Kidney glomerular epithelial cell (primary cell): ENCODE data around the gene ESYT1.

Experiments used
- DNase-seq: peaks from one replicate; lab custom pipeline; 2025; lab: John Stamatoyannopoulos, UW

The ESYT1 gene

DNA sequence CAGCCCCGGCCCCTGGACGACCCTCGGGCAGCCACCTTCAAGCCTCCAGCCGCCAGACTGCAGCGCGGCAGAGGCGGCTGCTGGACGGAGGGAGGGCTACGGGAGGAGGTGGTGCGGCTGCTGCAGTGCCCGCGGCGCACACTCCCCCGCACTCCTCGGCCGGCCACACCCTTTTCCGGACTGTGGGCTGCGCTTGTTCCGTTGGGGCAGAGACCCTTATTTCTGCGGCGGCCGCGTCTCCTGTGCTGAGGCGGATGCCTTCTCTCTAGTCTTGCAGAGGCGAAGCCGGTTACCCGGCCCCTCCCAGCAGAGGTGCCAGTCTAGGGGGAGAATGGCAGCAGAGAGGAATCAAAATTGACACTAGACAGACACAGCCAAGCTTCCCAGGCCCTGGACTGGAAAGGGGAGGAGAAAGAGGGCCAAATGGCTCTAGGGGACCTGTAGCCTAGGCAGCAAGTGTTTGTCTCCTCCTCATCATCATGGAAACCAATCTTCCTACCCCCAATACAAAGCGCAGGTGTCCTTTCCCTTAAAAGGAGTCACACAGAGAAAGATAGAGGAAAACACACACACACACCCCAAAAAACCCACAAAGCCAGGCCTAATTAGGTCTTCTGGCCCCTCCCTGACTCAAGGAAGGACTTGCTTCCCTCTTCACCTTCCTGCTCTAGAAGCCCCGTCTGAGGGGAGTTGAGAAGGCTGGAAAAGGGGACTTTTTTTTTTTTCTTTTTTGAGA, 1.3 kb downstream of the ESYT1 start:
- peak; percentile 66 for DNase-seq

DNA sequence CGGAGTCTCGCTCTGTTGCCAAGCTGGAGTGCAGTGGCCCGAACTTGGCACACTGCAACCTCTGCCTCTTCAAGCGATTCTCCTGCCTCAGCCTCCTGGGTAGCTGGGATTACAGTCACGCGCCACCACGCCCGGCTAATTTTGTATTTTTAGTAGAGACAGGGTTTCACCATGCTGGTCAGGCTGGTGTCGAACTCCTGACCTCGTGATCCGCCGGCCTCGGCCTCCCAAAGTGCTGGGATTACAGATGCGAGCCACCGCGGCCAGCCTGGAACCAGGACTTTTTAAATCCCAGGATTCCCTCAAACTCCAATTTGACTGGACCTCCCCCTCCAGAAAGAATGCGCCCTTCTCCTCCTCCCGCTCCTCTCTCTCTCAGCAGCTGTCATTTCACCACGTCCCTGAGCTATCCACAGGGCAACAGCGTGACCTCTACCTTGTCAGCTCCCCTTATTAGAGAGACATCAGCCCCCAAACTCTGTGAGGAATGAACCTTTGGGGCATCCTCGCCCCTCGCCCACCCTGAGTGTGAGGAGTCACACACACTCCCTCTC, 2.0 kb downstream of the ESYT1 start:
- DNase-seq = no peak

- no peak for DNase-seq
Observed at GRCh38 chr12:56130876-56131275, 2.8 kb downstream of the ESYT1 start.

DNA sequence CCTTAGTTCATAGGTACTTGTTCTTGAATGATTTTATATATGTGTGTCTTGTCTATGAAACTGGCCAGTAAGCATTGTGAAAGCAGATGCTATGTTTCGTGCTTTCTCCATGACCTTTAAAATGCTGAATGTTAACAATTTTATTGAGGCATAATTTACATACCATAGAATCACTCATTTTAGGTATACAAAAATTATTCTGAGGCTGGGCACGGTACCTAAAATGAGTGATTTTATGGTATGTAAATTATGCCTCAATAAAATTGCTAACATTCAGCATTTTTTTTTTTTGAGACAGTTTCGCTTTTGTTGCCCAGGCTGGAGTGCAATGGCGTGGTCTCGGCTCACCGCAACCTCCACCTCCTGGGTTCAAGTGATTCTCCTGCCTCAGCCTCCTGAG, 6.8 kb downstream of the ESYT1 start:
- DNase-seq = no peak

DNA sequence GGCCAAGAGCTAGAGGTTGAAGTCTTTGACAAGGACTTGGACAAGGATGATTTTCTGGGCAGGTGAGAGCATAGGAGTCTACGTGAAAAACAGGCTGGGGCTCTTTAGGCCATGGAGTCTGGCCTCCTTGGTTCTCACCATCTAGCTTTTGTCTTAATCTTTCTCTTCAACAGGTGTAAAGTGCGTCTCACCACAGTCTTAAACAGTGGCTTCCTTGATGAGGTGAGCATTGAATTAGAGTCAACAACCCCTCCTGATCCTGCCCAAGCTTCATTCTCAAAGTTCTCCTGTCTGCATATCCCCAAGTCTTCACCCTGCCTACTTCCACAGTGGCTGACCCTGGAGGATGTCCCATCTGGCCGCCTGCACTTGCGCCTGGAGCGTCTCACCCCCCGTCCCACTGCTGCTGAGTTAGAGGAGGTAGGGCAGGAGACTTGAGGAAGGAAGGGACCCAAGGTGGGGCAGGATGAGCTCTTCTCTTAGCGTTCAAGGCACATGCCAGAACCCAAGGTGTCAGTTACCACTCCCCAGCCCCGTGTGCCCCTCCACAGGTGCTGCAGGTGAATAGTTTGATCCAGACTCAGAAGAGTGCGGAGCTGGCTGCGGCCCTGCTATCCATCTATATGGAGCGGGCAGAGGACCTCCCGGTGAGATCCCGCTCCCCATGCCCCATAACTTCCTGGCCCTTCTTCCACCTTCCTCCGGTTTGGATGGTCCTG, 9.9 kb downstream of the ESYT1 start:
- no peak for DNase-seq

DNA sequence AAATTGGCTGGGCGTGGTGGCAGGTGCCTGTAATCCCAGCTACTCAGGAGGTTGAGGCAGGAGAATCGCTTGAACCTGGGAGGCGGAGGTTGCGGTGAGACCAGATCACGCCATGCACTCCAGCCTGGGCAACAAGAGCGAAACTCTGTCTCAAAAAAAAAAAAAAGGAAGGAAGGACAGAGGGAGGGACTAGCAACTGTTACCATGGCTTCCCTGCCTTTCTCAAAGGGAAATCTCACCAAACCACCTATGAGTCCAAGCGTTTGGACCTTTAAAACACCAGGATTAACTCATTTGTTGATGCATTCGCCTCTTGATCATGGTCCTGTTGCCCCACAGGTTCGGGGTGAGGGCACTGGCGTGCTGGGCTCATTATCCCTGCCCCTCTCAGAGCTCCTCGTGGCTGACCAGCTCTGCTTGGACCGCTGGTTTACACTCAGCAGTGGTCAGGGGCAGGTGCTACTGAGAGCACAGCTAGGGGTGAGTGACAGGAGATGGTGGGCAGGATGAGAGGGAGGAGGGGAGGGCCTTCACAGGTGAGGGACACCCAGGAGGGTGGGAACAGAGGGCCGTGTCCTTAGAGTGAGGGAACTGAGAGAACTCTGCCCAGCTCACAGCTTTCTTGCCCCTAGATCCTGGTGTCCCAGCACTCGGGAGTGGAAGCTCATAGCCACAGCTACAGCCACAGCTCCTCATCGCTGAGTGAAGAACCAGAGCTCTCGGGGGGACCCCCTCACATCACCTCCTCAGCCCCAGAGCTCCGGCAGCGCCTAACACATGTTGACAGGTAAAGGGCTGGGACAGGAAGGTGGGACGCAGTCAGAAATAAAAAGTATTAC, 14.1 kb downstream of the ESYT1 start:
- DNase-seq = no peak

DNA sequence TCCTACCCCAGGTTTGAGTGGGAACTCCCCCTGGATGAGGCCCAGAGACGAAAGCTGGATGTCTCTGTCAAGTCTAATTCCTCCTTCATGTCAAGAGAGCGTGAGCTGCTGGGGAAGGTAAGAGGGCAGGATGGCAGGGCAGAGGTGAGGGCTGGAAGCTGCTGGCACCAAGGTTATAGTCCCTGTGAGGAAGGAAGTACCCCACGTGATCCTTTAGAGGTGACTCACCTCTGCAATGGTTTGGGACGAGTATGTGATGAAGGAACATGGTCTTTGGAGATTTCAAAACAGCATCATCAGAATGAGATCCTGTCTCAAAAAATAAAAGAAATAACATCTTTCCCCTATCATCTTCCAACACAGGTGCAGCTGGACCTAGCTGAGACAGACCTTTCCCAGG, 15.2 kb downstream of the ESYT1 start:
- no peak for DNase-seq

DNA sequence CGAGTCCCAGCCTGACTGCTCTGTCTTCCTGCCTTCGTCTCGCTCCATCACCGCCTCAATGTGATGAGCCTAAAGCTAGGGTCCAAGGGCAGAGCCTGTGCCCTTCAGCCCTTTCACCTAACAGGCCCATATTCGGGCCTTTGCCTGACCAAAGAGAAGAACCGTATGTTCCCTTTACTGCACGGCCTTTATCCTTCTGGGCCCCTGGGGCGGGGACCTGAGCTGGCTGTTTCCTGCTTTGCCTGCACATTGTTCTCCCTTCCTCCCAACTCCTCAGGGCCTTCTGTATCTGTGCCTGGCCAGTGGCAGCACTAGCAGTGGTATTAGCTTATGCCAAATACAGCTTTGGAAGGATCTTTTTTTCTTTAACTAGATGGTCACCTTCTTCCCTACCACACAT, 15.8 kb downstream of the ESYT1 start:
- DNase-seq = no peak

DNA sequence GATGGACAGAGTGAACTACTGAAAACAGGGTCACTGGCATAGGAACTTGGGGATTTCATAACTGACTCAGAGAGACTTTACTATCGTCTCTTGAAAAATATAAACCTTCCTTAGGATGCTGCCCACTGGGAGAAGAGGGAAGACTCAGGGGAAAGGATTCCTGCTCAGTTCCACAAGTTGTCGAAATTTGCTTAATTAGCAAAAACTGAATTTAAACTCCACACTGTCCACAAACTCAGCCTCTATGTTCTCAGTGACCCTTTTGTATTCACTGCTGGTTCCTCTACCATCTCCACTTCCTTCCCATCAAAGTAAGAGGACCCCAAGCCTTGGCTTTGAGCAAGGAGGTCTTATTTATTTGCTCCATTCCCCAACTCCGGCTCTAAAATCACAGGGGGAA, 17.1 kb downstream of the ESYT1 start:
- DNase-seq = no peak

GRCh38 chr12:56146492-56147460, 18.7 kb downstream of the ESYT1 start:
- DNase-seq = no peak

GRCh38 chr12:56150563-56150962, 22.5 kb downstream of the ESYT1 start:
- peak; percentile 43 for DNase-seq

- peak; percentile 67 for DNase-seq
Observed at GRCh38 chr12:56151672-56152131, 23.6 kb downstream of the ESYT1 start.

DNA sequence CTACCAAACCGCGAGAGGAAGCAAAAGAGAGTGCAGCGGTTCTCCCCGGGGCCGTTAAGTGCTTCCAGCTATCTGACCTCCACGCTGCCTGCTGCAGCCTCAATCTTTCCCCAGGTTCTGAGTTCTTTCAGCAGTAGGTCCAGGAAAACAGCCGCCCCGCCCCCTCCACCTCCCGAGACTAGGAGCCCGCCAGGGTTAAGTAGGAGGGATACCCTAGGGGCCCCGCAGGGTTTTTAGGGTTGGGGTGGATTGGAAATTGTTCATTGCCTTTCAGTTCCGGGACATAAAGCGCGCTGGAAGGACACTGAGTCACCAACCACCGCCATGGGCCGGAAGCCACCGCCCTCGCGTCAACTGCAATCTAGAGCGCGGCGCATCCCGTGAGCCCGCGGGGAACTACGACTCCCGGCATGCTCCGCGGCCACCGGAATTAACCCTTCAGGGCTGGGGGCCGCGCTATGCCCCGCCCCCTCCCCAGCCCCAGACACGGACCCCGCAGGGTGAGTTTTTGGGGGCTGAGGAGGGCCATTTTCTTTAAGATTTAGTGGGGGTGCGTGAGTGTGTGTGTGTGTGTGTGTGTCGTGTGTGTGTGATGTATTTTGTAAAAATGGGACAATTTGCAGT, 24.2 kb downstream of the ESYT1 start, which contains the start of gene MYL6B:
TSS of gene MYL6B (plus strand) at position 456 of the 624 bp plus-strand sequence. CDS start 1,332 bp downstream, outside the sequence.
- peak; percentile 89 for DNase-seq

DNA sequence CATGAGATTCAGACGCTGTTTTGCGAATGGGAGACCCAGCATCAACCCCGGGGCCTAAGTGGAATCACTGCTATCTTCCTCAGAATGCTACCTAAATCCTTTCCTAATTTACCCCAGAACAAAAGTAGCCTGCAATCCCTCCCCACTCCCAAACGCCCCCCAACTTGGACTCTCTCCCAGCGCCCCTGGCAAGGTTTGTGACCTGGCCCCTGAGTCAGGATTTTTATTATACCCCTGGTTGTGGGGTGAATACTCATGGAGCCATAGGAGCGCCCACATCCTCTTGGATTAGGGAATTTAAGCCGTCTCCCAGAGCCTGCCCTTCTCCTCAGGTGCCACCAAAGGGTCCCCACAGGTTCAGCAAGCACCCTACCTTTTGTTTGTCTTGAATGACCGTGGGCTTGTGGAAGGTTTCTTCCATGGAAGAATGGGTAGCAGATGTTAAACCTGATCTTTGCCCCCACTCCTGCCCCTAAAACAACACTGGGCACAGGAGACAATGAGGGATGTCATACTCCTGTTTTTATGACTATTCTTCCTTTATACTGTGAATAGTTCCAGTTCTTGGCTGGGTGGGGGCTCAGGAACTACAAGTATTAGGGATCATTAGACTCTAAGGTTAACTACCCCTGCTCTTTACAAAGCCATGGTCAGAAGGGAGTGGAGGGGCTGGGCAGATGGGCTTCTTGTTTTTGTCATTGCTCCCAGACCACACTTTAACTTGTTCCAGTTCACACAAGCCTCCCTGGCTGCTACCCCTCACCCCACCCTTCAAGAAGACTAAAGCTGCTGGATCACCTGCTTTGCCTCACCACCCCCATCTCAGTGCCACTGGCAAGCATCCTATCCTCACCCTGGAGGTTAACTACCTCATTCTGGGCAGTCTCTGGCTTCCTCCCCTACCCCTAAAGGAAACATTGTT, 24.9 kb downstream of the ESYT1 start:
- no peak for DNase-seq

- DNase-seq = no peak
Observed at GRCh38 chr12:56153678-56154065, 25.6 kb downstream of the ESYT1 start.

GRCh38 chr12:56154246-56154771, 26.2 kb downstream of the ESYT1 start:
- no peak for DNase-seq

DNA sequence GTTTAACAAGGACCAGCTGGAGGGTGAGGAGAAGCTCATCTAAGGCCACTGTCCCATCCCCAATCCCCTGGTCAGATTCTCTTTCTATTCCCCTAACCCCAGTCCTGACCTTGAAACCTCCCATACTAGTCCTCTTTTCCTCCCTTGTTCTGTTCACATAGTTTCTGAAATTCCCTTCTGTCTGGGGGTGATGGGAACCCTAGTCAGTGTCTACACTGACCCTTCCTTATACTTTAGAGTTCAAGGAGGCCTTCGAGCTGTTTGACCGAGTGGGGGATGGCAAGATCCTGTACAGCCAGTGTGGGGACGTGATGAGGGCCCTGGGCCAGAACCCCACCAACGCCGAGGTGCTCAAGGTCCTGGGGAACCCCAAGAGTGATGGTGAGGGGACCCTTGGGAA, 26.8 kb downstream of the ESYT1 start:
- no peak for DNase-seq

DNA sequence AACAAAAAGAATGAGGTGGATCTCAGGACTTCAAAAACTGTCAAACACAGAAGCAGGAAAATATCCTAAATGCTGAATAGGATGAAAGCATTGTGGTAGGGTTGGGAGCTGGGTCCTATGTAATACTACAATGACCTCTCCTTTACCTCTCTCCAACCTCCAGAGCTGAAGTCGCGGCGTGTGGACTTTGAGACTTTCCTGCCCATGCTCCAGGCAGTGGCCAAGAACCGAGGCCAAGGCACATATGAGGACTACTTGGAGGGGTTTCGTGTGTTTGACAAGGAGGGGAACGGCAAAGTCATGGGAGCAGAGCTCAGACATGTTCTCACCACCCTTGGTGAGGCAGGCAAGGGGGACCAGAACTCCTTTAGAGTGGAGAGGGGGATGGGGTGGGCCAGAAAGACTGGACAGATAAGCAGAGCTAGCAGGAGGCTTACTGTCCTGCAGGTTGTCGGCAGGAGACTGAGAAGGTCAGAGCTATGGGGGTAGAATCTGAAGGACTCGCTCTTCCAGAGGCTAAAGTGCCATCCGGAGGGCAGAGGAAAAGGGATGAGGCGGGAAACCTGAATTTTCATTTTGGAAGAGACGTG, 27.3 kb downstream of the ESYT1 start:
- DNase-seq = no peak
